Raji (cell line): Measurements from ENCODE around the gene ADAMTS17.

Source experiments
- POLR2A ChIP-seq: IDR thresholded peaks from 2 replicates; pipeline ENCODE4 v1.6.1; 2011; ENCODE audit warnings: low read depth, low read length, control low read depth; ENCODE audit not compliant: insufficient read depth

Gene ADAMTS17

DNA sequence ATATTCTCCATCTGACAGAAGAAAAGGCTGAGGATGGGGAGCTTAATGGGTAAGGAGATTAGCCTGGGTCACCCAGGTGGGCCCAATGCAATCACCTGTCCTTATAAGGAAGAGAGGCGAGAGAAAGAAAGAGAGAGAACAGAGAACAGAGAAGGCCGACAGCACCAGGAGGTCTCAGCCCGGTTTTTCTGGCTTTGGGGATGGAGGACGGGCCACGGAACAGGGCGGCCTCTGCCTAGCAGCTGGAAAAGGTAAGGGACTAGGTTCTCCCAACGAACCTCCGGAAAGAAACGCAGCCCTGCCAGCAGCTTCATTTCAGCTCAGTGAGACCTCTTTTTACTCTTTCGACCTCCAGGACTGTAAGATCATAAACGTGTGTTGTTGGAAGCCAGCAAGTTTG lies 412.5 kb downstream of the ADAMTS17 start:
- no peak for TF ChIP-seq POLR2A

DNA sequence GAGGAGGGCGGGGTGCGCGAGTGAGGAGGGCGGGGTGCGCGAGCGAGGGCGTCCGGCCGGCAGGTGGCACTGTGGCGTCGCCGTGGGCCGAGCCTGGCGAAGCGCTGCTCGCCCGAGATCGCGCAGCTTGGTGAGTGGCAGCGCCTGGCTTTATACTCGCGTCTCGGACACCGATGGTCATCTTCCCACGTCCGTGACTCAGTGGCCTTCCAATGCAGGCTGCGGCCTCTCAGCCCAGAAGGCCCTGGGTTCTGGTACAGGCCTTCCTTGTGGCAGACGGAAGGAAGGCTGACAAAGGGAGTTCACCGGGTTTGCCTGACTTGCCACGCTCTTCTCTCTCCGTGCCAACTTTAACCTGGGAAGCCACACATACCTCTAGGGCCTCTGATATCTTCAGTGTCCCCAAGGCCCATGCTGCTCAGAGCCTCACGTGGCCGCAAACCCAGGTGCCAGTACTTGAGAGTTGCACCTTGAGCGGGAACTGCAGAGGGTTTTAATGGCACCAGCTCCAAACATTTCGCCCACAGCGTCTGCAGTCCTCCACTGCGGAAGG lies 413.3 kb downstream of the ADAMTS17 start:
- TF ChIP-seq POLR2A: no peak

DNA sequence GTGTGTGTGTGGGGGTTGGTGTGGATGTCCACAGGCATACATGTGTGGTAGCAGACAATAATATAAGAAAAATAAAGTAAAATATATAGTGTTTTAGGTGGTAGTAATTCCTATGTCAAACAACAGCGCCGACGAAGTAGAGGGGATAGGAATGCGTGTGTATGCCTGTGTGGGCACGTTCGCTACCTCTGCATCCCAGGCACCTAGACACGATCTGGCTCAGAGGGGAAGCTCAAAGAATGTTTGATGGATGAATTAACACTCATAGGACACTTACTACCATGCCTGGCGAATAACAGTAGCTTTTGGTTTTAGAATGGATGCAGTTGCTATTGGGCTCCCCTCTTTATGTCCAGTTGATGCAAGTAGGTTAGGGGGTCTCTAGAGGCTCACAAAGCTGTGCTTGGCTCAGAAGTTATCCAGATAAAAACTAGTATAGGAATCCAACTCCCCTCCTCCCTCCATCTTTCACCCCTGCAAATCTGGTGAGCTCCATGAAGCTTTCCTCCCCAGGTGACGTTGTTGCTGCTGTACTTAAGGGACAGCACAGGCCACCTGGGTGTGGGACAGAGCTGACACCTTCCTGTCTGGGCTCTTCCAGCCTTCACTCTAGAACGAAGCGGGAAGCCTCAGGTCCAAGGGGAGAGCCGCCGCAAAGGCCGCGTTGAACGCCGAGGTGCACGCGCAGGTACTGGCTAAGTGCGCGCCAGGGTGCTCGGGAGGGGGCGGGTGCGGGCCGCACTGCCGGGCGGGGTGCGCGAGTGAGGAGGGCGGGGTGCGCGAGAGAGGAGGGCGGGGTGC lies 415.9 kb downstream of the ADAMTS17 start:
- TF ChIP-seq POLR2A: no peak

DNA sequence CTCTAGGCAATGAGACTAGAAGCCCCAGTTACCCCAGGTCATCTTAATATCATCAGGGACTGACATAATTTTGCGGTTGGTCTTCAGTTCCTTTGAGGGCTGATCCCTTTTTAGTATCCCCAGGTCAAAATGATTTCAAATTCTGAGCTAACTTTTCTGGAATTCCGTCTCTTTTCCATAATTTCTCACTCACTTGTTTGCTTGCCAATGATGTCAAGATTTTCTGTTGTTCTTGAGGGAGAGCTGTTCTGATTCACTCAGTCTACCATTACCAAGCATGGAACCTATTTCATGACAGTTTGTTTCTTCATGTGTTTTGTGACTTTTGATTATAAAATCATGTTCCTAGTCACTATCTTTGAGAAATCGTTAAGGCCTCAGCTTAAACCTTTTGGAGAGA lies 418.1 kb downstream of the ADAMTS17 start:
- TF ChIP-seq POLR2A: no peak
